GM23338 (cell line): Measurements from ENCODE around the gene DPF3.

Experiments used
- EZH2 ChIP-seq: fragments of 200-600 bp; sonication (generic); IDR thresholded peaks from one replicate; pipeline ENCODE4 v1.8.0; 2017; ENCODE audit warnings: antibody characterized with exemption, mild to moderate bottlenecking, low read depth; ENCODE audit not compliant: unreplicated experiment
- EZH2phosphoT487 ChIP-seq: fragments of 200-600 bp; sonication (generic); IDR thresholded peaks from one replicate; pipeline ENCODE4 v1.8.1; 2018; ENCODE audit warnings: antibody characterized with exemption; ENCODE audit not compliant: unreplicated experiment
- NANOG ChIP-seq: IDR thresholded peaks from 2 replicates; pipeline ENCODE4 v1.6.1; 2016; ENCODE audit warnings: antibody characterized with exemption, borderline replicate concordance
- POLR2AphosphoS5 ChIP-seq: IDR thresholded peaks from 2 replicates; pipeline ENCODE4 v1.6.1; 2016; ENCODE audit warnings: antibody characterized with exemption, low read depth
- ZNF331 ChIP-seq: fragments of 250-450 bp; sonication (Bioruptor Pico); IDR thresholded peaks from 2 replicates; pipeline ENCODE4 v1.5.0; 2020; ENCODE audit warnings: low read depth, mild to moderate bottlenecking, moderate library complexity
- TF ChIP-seq, protein P1 (sequence below), 2 experiments: fragments of 200-600 bp in 1 of 2; sonication (generic) in 1 of 2; conservative IDR thresholded peaks; 2 replicates each; pipeline versions ENCODE4 v1.5.1 to v1.6.1; 2016 to 2017; ENCODE audit warnings: antibody characterized with exemption in 2 of 2, low read depth in 2 of 2, mild to moderate bottlenecking in 2 of 2, moderate library complexity in 1 of 2
- TF ChIP-seq, protein P2 (sequence below): IDR thresholded peaks from 2 replicates; pipeline ENCODE4 v1.6.1; 2016; ENCODE audit warnings: antibody characterized with exemption
- TF ChIP-seq, protein P3 (sequence below): IDR thresholded peaks from one replicate; pipeline ENCODE4 v1.6.1; 2018; ENCODE audit warnings: antibody characterized with exemption; ENCODE audit not compliant: unreplicated experiment

DNA sequence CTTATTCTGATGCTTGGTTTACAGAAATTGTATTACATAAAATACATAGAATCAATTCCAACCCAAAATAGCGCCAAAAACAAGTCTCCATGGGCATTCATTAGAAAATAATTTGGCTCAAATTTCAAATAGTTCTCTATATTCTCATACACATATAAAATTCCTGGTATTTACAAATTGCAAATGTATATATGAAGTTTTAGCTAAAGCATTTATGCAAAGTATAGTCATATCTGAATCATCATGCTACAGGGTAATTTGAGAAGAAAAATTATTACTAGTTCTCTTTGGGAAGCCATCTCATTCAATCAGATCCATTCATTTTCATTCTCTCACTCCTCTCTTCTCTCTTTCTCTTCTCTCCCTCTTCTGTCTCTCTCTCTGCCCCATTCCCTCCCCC is 257.8 kb downstream of the DPF3 start:
- TF ChIP-seq, protein P1, sequence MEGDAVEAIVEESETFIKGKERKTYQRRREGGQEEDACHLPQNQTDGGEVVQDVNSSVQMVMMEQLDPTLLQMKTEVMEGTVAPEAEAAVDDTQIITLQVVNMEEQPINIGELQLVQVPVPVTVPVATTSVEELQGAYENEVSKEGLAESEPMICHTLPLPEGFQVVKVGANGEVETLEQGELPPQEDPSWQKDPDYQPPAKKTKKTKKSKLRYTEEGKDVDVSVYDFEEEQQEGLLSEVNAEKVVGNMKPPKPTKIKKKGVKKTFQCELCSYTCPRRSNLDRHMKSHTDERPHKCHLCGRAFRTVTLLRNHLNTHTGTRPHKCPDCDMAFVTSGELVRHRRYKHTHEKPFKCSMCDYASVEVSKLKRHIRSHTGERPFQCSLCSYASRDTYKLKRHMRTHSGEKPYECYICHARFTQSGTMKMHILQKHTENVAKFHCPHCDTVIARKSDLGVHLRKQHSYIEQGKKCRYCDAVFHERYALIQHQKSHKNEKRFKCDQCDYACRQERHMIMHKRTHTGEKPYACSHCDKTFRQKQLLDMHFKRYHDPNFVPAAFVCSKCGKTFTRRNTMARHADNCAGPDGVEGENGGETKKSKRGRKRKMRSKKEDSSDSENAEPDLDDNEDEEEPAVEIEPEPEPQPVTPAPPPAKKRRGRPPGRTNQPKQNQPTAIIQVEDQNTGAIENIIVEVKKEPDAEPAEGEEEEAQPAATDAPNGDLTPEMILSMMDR (conservative IDR thresholded peaks at IDR 0.05; ENCODE audit: low read depth in 2 of 2), result no peak
- no peak for TF ChIP-seq EZH2
- TF ChIP-seq, protein P2, sequence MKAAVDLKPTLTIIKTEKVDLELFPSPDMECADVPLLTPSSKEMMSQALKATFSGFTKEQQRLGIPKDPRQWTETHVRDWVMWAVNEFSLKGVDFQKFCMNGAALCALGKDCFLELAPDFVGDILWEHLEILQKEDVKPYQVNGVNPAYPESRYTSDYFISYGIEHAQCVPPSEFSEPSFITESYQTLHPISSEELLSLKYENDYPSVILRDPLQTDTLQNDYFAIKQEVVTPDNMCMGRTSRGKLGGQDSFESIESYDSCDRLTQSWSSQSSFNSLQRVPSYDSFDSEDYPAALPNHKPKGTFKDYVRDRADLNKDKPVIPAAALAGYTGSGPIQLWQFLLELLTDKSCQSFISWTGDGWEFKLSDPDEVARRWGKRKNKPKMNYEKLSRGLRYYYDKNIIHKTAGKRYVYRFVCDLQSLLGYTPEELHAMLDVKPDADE, result no peak
- TF ChIP-seq, protein P3, sequence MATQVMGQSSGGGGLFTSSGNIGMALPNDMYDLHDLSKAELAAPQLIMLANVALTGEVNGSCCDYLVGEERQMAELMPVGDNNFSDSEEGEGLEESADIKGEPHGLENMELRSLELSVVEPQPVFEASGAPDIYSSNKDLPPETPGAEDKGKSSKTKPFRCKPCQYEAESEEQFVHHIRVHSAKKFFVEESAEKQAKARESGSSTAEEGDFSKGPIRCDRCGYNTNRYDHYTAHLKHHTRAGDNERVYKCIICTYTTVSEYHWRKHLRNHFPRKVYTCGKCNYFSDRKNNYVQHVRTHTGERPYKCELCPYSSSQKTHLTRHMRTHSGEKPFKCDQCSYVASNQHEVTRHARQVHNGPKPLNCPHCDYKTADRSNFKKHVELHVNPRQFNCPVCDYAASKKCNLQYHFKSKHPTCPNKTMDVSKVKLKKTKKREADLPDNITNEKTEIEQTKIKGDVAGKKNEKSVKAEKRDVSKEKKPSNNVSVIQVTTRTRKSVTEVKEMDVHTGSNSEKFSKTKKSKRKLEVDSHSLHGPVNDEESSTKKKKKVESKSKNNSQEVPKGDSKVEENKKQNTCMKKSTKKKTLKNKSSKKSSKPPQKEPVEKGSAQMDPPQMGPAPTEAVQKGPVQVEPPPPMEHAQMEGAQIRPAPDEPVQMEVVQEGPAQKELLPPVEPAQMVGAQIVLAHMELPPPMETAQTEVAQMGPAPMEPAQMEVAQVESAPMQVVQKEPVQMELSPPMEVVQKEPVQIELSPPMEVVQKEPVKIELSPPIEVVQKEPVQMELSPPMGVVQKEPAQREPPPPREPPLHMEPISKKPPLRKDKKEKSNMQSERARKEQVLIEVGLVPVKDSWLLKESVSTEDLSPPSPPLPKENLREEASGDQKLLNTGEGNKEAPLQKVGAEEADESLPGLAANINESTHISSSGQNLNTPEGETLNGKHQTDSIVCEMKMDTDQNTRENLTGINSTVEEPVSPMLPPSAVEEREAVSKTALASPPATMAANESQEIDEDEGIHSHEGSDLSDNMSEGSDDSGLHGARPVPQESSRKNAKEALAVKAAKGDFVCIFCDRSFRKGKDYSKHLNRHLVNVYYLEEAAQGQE, result no peak
- TF ChIP-seq EZH2phosphoT487, result no peak
- no peak for TF ChIP-seq POLR2AphosphoS5
- no peak for TF ChIP-seq NANOG
- no peak for TF ChIP-seq ZNF331 (CRISPR knock-in tag)
